Smooth muscle cell of the brain vasculature (primary cell): ENCODE measurements around the gene RBL2.
"Not testable (repeated sequence)": the region's sequence is repeated elsewhere in the genome, so short reads cannot be mapped to it uniquely, and the experiment has no call there.

Experiments used
- DNase-seq: peaks from one replicate; pipeline ENCODE4 v3.0.0-alpha.2; 2012; ENCODE audit warnings: low read depth, low spot score

RBL2 gene

DNA sequence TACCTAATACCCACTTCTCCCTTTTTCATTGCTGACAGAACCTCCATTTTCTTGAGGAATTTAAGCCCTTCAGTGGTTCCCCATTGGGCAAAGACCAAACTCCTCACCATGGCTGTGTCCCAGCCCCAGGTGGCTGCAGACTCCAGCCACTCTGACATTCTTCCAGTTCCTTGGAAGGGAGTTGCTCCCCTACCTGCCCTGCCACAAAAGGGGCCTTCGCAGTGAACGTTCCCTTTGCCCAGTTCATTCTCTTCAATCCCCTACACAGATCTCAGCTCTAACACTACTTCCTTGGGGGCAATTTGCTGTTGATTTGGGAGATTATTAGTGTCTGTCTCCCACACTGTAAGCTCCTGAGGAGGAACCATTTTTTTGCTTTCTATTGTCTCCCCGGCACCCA lies 72.0 kb downstream of the RBL2 start:
- no peak for DNase-seq

GRCh38 chr16:53507464-53508179 lies 73.4 kb downstream of the RBL2 start:
- no peak for DNase-seq

GRCh38 chr16:53509906-53510703 lies 75.8 kb downstream of the RBL2 start:
- DNase-seq = peak; percentile 40

- no peak for DNase-seq
Observed at GRCh38 chr16:53510704-53511070, 76.4 kb downstream of the RBL2 start.

GRCh38 chr16:53511084-53511402 lies 76.8 kb downstream of the RBL2 start:
- no peak for DNase-seq

- no peak for DNase-seq
Observed at GRCh38 chr16:53511403-53512280, 77.4 kb downstream of the RBL2 start.

- not testable (repeated sequence) for DNase-seq
Observed at GRCh38 chr16:53512795-53513194, 78.5 kb downstream of the RBL2 start.

GRCh38 chr16:53515259-53515658 lies 81.0 kb downstream of the RBL2 start:
- DNase-seq = no peak

- no peak for DNase-seq
Observed at GRCh38 chr16:53515811-53516210, 81.5 kb downstream of the RBL2 start.

GRCh38 chr16:53517851-53518250 lies 83.6 kb downstream of the RBL2 start:
- no peak for DNase-seq

- no peak for DNase-seq
Observed at GRCh38 chr16:53518550-53519416, 84.5 kb downstream of the RBL2 start.

GRCh38 chr16:53519417-53520091 lies 85.3 kb downstream of the RBL2 start:
- no peak for DNase-seq

GRCh38 chr16:53523126-53523804 lies 89.0 kb downstream of the RBL2 start:
- no peak for DNase-seq

DNA sequence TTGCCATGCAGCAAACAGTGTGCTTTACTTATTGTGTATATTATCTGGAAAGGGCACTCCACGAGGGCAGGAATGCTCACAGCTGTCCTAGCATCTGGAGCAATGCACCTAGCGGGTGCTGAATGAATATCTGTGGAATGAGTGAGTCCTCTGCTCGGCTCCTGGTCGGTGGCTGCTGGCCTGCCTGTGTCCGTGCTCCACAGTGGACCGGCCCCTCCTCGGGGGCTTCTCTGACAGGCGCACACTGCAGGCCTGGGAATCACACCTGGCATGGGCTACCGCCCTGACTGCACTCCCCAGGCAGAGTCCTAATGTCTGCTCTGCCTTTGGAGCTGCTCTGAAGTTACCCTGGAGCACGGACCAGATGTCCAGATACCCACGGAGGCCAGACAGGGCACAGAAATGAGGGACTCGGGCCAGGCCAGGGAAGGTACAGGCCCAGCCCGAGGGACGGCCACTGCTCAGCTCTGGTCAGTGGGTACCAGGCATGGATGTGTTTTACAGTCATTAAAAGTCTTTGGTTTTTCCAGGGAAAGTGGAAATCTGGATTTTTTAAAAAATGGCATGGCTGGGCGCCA lies 89.8 kb downstream of the RBL2 start:
- no peak for DNase-seq

DNA sequence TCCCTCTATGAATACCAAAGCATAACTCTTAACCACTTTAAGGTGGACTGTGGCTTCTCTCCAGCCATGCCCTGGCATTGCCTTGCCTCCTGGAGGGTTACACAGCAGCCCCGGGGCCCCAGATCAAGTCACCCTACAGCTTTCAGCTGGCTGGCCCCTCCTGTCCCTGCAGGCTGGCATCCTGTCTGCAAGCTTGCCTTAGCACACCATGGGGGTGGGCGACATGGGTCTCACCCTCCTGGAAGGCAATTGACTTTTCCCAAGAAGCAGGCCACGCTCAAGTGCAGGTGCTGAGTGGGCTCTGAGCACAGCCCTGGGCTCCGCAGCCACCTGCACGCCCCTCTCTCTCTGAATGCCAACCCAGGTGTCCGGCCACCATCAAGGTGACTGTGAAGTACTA lies 94.5 kb downstream of the RBL2 start:
- no peak for DNase-seq

GRCh38 chr16:53529513-53529912 lies 95.2 kb downstream of the RBL2 start:
- DNase-seq = no peak

- DNase-seq = no peak
Observed at GRCh38 chr16:53530046-53530445, 95.8 kb downstream of the RBL2 start.

GRCh38 chr16:53530741-53531140 lies 96.5 kb downstream of the RBL2 start:
- DNase-seq = no peak

- DNase-seq = no peak
Observed at GRCh38 chr16:53534206-53534605, 99.9 kb downstream of the RBL2 start.

DNA sequence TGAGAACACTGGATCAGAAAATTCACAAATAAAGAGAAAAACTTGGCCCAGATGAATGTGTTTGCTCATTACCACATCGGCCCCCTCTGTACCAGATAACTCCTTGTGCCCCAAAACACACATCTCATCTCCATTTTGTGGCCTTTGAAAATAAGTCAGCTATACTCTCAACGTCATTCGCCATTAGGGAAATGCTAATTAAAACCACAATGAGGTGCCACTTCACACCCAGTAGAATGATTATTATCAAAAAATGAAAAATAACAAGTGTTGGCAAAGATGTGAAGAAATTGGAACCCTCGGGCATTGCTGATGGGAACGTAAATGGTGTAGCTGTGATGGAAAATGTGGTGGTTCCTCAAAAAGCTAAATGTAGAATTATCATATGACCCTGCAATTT lies 103.4 kb downstream of the RBL2 start:
- DNase-seq = no peak
